ENCODE measurements around the gene EVC.
"Not testable (repeated sequence)": the region's sequence is repeated elsewhere in the genome, so short reads cannot be mapped to it uniquely, and the experiment has no call there.

Gene EVC

DNA sequence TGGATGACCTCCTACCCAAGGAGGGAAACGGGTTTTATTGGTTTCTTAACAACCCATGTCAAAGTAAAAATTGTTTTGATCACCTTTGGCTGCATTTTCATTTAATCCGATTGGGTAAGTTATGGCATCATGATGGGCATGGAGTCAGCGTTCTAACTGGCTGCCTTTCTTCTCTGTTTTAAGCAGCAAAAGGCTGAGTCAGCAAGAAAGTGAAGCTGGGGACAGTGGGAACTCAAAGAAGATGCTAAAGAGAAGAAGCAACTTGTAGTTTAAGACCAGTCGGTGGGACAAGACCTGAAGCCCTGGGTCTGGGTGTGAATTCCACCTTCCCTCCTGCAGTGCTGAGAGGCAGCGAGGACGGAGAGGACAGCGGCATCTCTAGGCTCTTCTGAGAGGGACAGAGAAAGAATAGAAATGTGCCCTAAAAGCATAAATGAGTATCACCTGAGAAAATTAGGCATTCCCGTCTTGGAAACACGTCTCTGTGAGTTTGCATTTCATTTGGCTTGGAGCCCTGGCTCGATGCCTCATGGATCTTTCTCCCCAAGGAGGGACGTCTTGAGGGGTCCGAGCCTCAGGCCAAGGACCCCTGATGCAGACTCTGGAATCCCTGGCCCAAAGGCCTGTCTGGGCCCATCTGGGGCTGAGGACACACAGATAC is 99.9 kb downstream of the EVC start:
- Mint-ChIP-seq H3K4me3 (no peak overlapping the region), H3K27me3 (no peaks in the 10 kb centered on the region), H3K36me3 (ENCODE audit: low read depth) (no peaks in the 10 kb centered on the region), H3K27ac (no peak overlapping the region), H3K9me3 (no peaks in the 10 kb centered on the region), H3K4me1 (ENCODE audit: low read depth) (no peaks in the 10 kb centered on the region)

DNA sequence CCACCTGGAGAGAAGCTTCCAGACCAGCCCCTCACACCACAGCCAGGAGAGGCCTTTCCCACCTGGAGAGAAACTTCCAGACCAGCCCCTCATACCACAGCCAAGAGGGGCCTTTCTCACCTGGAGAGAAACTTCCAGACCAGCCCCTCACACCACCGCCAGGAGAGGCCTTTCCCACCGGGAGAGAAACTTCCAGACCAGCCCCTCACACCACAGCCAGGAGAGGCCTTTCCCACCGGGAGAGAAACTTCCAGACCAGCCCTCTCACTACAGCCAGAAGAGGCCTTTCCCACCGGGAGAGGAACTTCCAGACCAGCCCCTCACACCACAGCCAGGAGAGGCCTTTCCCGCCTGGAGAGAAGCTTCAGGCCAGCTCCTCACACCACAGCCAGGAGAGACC is 101.1 kb downstream of the EVC start:
- H3K36me3 Mint-ChIP-seq (ENCODE audit: low read depth); H3K4me3 Mint-ChIP-seq; H3K4me1 Mint-ChIP-seq (ENCODE audit: low read depth); H3K9me3 Mint-ChIP-seq; H3K27ac Mint-ChIP-seq; H3K27me3 Mint-ChIP-seq: not testable (repeated sequence)

DNA sequence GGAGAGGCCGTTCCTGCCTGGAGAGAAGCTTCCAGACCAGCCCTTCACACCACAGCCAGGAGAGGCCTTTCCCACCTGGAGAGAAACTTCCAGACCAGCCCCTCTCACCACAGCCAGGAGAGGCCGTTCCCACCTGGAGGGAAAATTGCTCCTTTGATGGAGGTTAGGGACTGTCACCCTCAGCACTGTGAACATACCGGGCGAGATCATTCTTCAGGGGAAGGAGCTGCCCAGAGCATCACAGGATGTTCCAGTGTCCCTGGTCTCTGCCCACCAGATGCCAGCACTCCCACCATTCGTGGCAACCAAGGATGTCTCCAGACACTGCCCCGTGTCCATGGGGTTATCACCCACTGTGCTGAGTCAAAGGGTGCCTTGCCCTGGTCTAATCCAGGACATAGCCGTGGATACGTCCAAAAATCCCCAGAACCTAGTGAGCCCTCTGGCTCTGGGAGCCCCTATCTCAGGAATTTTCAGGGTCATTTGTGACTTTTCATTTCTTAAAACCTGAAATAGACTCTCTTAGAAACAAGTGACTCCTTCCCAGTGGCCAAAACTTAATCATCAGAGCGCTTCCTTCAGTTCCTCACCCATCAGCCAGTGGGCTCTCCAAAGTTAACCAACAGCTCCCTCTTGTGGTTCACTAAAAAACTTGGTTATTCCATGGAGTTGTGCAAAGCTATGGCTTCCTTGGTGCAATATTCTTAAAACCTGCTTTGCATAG is 101.7 kb downstream of the EVC start:
- Mint-ChIP-seq H3K27ac (no peak overlapping the region), H3K27me3 (no peaks in the 10 kb centered on the region), H3K4me3 (no peak overlapping the region), H3K36me3 (ENCODE audit: low read depth) (no peaks in the 10 kb centered on the region), H3K9me3 (no peaks in the 10 kb centered on the region), H3K4me1 (ENCODE audit: low read depth) (no peaks in the 10 kb centered on the region)

DNA sequence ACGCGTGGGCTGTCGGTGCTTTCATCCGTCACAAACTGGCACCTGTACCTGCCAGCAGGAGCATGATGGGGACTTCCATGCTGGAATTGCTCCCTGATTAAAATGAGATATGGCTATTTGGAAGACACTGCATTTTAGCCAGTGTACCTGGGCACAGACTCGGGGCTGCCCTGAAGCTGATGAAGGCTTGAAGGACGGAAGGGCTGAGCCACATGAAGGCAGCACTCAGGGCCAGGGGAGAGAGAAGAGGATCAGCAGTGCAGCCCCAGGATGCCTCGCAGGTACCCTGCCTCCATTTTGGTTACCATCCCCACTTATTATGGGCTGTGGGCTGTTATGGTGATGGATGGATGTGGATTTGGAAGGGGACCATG is 102.9 kb downstream of the EVC start:
- H3K4me3 Mint-ChIP-seq, result no peak overlapping the region
- no peaks in the 10 kb centered on the region for H3K9me3 Mint-ChIP-seq
- H3K27ac Mint-ChIP-seq, result no peak overlapping the region
- no peaks in the 10 kb centered on the region for H3K27me3 Mint-ChIP-seq
- H3K4me1 Mint-ChIP-seq (ENCODE audit: low read depth), result no peaks in the 10 kb centered on the region
- no peaks in the 10 kb centered on the region for H3K36me3 Mint-ChIP-seq (ENCODE audit: low read depth)

DNA sequence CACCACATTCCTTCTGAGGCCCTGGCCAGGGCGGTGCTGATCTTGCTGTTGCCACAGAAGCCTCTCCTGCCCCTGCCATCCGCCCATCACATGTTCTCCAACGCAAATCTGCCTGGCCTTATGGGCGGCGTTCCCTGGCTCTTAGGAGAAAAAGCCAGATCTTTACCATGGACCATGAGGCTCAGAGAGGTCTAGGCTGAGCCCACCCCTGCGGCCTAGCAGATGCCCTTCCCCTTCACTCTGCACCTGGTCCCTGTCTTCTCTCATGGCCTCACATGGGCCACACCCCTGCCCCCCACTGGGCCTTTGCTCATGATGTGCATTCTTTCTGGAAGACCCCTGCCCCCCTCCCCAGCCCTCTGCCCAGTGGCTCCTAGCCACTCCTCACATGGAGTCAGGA is 103.4 kb downstream of the EVC start:
- Mint-ChIP-seq H3K27me3 (no peaks in the 10 kb centered on the region), H3K27ac (no peak overlapping the region)

DNA sequence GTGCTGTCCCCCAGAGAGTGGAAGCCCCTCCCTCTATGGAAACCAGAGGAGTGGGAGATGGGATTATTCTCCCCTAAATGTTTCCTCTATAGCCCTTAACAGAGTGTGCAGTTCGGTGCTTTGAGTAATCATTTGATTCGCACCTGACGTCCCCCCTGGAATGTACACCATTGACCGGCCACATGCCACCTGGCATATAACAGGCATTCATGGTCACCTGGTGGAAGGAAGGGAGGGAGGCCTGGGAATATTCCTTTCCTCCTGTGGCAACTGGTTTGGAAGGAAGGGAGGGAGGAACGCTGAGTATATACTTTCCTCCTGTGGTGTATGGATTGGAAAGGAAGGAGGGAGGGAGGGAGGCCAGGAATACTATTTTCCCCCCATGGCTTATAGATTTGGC is 104.6 kb downstream of the EVC start:
- no peaks in the 10 kb centered on the region for H3K36me3 Mint-ChIP-seq (ENCODE audit: low read depth)
- H3K4me3 Mint-ChIP-seq, result no peak overlapping the region
- no peak overlapping the region for H3K27ac Mint-ChIP-seq
- H3K9me3 Mint-ChIP-seq, result no peaks in the 10 kb centered on the region
- no peaks in the 10 kb centered on the region for H3K4me1 Mint-ChIP-seq (ENCODE audit: low read depth)
- H3K27me3 Mint-ChIP-seq, result no peaks in the 10 kb centered on the region

More for the DNA sequence above, 103.4 kb downstream of the EVC start:
- no peak overlapping the region for H3K4me3 Mint-ChIP-seq
- no peaks in the 10 kb centered on the region for H3K36me3 Mint-ChIP-seq (ENCODE audit: low read depth)
- no peaks in the 10 kb centered on the region for H3K4me1 Mint-ChIP-seq (ENCODE audit: low read depth)
- no peaks in the 10 kb centered on the region for H3K9me3 Mint-ChIP-seq

DNA sequence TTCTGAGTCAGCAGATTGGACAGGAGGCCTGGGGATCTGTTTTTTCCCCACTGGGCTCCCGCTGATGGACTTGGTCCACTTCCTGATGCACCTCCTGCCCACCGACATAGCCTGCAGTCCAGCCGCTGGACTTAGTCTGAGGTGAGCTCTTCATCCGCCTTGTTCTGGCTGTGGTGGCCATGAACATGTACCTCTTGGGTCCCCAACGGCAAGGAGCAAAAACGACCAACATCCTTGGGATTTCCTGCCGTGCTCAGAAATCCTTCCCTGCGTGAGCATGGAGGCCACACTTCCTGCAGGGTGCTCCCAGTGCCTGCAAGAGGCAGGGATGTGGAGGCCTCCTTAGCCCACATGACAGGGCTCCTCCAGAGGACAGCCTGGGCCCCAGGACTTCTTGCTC is 105.1 kb downstream of the EVC start:
- Mint-ChIP-seq H3K27ac (no peak overlapping the region), H3K36me3 (ENCODE audit: low read depth) (no peaks in the 10 kb centered on the region), H3K27me3 (no peaks in the 10 kb centered on the region), H3K9me3 (no peaks in the 10 kb centered on the region), H3K4me3 (no peak overlapping the region), H3K4me1 (ENCODE audit: low read depth) (no peaks in the 10 kb centered on the region)

DNA sequence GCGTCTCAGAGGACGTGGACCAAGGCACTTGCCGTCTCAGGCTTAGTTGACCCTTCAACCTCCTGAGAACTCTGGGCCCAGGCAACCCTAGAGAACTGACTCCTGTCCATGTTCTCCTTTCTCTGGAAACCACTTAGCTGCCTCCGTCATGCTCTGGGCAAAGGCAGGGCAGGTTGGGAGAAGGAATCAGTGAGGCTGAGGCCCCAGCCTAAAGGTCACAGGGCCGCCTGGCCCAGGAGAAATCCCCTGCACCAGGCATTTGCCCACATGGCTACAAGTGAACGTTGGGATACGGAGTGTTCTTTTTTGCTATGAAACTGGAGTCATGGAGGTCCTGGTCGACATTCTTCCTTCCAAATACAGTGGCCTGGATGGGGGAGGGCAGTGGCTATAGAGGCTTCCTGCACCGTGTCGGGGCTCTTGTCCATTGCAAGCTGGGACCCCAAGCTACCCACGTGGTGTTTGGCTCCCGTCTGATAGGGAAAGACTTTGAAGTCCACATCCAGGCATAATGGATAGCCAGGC is 105.9 kb downstream of the EVC start:
- no peaks in the 10 kb centered on the region for H3K4me1 Mint-ChIP-seq (ENCODE audit: low read depth)
- H3K27ac Mint-ChIP-seq, result no peak overlapping the region
- H3K9me3 Mint-ChIP-seq, result no peaks in the 10 kb centered on the region

DNA sequence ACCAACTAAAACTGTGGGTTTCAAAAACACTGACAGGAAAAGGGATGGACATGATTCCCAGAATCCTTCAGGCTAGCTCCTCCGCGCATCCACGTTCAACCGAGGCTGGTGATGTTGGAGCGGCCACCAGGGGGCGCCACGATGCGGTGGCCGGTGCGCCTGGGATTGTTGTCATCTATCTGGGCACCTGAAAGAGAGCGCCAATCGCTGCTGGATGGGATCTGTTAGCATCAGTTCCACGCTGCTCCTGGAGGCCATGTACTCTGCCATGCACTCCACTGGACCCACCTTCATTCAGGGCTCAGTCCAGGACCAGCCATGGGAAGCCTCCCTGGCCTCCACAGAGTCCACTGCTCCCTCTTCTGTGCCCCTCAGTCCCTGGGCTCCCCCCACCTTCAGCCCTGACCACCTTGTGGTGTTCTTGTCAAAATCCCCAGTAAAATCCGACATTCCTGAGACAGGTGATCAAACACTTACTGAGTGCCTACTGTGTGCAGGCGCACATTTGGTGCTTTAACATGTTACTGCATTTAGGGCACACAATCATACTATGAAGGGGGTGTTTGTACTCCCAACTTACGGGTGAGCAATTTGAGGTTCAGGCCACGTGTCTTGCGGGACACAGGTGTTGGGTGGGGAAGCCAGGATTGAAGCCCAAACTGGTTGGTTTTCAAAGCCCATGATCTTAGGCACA is 110.8 kb downstream of the EVC start:
- H3K27me3 Mint-ChIP-seq, result no peaks in the 10 kb centered on the region
- no peaks in the 10 kb centered on the region for H3K36me3 Mint-ChIP-seq (ENCODE audit: low read depth)
- H3K9me3 Mint-ChIP-seq, result no peaks in the 10 kb centered on the region
- H3K27ac Mint-ChIP-seq, result no peak overlapping the region
- peaks cover 7% of the 10 kb centered on the region for H3K4me1 Mint-ChIP-seq (ENCODE audit: low read depth)
- no peak overlapping the region for H3K4me3 Mint-ChIP-seq

More for the DNA sequence above, 105.9 kb downstream of the EVC start:
- no peaks in the 10 kb centered on the region for H3K27me3 Mint-ChIP-seq
- no peak overlapping the region for H3K4me3 Mint-ChIP-seq
- H3K36me3 Mint-ChIP-seq (ENCODE audit: low read depth), result no peaks in the 10 kb centered on the region

DNA sequence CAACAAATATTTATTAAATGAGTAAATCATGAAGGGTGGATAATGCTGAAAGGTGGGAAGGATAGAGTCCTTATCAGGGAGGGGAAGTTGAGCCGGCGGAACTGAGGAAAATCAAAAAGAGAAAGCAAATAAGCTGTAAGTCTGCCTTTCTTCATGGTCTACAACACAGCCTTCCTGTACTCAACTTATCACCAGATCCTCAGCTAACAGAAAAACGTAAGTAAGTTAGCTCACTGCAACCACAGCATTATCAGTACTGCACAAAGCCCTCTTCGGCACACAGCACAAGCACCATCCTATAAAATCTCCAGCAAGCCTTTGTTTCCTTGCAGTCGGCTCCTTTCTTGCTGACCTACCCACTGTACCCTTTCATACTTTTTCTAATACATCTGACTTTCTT is 111.6 kb downstream of the EVC start:
- H3K4me3 Mint-ChIP-seq, result no peak overlapping the region
- no peaks in the 10 kb centered on the region for H3K9me3 Mint-ChIP-seq
- no peaks in the 10 kb centered on the region for H3K27me3 Mint-ChIP-seq
- H3K36me3 Mint-ChIP-seq (ENCODE audit: low read depth), result no peaks in the 10 kb centered on the region
- peaks cover 7% of the 10 kb centered on the region for H3K4me1 Mint-ChIP-seq (ENCODE audit: low read depth)
- H3K27ac Mint-ChIP-seq, result no peak overlapping the region

DNA sequence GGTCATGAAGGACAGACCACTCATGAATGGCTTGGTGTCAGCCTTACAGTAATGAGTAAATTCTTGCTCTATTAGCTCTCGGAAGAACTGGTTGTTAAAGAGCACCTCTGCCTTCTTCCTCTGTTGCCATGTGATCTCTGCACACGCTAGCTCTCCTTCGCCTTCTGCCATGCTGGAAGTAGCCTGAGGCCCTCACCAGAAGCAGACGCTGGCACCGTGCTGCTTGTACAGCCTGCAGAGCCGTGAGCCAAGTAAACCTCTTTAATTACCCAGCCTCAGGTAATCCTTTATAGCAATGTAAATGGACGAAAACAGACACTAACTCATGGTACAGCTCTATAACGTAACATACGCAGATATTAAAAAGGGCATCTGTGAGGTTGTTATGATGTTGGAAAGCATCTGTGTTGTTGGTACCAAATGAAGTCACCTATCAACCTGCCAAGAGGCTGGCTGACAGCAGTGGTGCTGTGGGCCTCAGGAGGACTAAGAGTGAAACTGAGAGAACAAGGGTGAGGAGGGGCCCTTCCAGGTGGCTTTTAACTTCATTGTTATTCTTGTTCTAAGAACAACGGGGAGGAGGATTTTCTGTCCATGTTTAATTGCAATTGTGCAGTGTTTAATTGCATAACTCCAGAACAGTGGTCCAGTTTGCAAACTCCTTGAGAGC is 112.7 kb downstream of the EVC start:
- Mint-ChIP-seq H3K27me3 (no peaks in the 10 kb centered on the region), H3K4me1 (ENCODE audit: low read depth) (peaks cover 7% of the 10 kb centered on the region), H3K27ac (no peak overlapping the region), H3K36me3 (ENCODE audit: low read depth) (no peaks in the 10 kb centered on the region), H3K4me3 (no peak overlapping the region), H3K9me3 (no peaks in the 10 kb centered on the region)

DNA sequence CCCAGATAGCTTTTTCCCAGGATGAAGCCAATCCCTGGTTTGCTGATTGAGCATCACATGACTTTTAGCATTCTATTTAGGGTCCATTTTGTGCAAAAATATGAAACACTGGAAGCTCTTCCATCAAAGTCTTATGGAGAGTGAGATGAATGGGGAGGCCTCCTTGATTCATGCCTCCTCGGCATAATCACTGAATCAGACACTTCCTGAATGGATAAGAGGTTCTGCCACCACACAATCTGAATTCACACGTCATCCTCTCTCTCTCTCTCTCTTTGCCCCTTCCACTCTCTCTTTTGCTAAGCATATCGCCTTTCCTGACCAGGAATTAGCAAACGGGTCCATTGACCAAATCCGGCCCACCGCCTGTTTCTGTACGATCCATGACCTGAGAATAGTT is 113.2 kb downstream of the EVC start:
- Mint-ChIP-seq H3K36me3 (ENCODE audit: low read depth) (no peaks in the 10 kb centered on the region), H3K4me1 (ENCODE audit: low read depth) (peaks cover 7% of the 10 kb centered on the region)

DNA sequence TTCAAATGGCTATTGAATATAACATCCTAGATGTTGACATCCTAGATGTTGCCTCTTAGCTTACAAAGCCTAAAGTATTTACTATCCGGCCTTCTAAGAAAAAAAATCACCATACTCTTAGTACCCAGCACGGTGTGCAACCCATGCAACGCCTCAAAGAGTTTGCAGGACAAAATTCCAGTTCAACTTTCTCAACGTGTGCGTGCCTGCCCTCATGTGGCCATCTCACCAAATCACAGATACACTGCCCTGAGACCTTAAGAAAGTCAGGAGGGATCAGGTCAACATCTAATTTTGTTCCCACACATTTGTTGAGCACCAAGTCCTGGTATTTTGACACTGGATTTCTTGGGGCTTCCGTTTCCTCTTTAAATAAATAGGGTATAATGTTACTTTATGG is 113.6 kb downstream of the EVC start:
- no peak overlapping the region for H3K4me3 Mint-ChIP-seq
- no peaks in the 10 kb centered on the region for H3K27me3 Mint-ChIP-seq
- peaks cover 7% of the 10 kb centered on the region for H3K4me1 Mint-ChIP-seq (ENCODE audit: low read depth)
- H3K9me3 Mint-ChIP-seq, result no peaks in the 10 kb centered on the region
- H3K36me3 Mint-ChIP-seq (ENCODE audit: low read depth), result no peaks in the 10 kb centered on the region
- H3K27ac Mint-ChIP-seq, result no peak overlapping the region

More for the DNA sequence above, 113.2 kb downstream of the EVC start:
- Mint-ChIP-seq H3K9me3 (no peaks in the 10 kb centered on the region), H3K4me3 (no peak overlapping the region), H3K27ac (no peak overlapping the region), H3K27me3 (no peaks in the 10 kb centered on the region)

DNA sequence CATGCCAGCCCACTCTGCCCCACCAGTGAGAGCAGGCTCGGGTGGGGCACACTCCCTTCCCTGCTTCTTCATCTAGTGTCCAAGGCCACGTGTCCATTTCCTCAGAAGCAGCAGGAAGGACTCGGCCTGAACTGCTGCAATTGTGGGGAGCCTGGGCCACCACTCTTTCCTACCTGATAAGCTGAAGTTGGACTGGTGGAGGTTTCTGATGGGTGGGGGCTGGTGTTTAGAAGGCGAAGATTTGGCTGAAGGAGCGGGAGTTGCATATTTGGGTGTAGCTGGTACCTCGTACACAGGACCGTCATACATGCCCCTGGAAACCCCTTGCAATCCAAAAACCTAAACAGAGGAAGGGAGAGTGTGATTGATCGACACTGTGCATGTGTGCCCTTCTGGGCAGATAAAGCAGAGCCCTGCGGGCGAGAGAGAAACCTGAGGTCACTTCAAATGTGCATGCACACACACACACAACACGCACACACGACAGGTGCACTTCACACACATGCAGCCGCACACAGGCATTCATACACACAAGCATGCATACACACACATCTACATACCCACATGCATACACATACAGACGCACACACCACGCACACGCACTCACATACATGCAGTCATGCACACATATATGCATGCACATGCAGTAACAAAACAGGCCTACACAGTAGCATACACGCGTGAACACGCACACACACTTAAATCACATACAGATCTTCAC is 114.5 kb downstream of the EVC start:
- Mint-ChIP-seq H3K4me3 (no peak overlapping the region), H3K27ac (no peak overlapping the region), H3K36me3 (ENCODE audit: low read depth) (no peaks in the 10 kb centered on the region), H3K27me3 (no peaks in the 10 kb centered on the region), H3K9me3 (no peaks in the 10 kb centered on the region), H3K4me1 (ENCODE audit: low read depth) (peaks cover 7% of the 10 kb centered on the region)

Measured in stimulated activated naive CD8-positive, alpha-beta T cell treated with anti-CD3 and anti-CD28 coated beads, Interleukin-15, Interleukin-2, amounts not matched to agents 100 ng/mL and 50 ng/mL, for 24 hours (primary cell).